HG03196 (cell line): ENCODE measurements around the gene RAMP2.
"Not testable (repeated sequence)": the region's sequence is repeated elsewhere in the genome, so short reads cannot be mapped to it uniquely, and the experiment has no call there.

Experiments used
- ATAC-seq: cut with Tn5 transposase; IDR thresholded peaks from one replicate; pipeline ENCODE4 v1.9.1; 2021; ENCODE audit not compliant: unreplicated experiment

The RAMP2 gene, protein sequence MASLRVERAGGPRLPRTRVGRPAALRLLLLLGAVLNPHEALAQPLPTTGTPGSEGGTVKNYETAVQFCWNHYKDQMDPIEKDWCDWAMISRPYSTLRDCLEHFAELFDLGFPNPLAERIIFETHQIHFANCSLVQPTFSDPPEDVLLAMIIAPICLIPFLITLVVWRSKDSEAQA

DNA sequence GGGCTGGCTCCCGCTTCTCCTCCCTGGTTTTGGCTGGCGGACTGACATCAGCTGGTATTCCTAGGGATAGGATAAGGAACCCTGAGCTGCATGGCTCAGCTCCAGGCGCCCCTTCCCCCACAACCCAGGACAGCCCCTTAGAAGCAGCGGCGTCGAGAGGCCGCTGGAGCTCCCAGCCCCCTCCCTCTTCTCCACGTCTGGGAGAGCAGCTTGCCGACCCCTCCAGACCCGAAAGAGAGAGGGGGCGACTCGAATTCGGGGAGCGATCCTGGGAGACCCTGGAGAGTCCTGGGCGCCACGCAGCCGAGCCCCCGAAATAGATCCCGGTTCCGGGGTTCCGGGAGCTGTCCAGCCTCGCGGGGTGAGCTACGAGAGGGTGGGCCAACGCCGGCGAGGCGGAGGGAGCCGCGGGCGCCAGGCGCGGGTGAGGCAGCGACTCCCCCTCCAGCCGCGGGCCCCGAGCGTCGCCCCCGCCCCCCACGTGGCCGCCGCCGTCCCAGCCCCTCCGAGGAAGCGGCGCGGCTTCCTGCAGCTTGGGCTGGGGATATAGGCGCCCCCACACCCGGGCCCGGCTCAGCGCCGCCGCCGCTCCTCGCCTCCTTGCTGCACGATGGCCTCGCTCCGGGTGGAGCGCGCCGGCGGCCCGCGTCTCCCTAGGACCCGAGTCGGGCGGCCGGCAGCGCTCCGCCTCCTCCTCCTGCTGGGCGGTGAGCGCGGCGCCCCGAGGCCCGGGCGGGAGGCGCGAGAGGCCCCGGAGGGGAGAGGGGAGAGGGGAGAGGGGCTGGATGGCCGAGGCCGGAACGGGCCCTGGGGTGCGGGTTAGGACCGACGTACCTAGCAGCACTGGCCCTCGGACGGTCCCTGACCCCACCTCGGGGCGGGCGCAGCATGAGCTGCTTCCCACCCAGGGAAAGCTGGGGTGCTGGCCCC is at the start of gene RAMP2:
Gene RAMP2, plus strand, starts transcription at position 576 of the 930 bp plus-strand sequence. Its CDS starts 35 bp downstream, at position 611.
- ATAC-seq = no peak

DNA sequence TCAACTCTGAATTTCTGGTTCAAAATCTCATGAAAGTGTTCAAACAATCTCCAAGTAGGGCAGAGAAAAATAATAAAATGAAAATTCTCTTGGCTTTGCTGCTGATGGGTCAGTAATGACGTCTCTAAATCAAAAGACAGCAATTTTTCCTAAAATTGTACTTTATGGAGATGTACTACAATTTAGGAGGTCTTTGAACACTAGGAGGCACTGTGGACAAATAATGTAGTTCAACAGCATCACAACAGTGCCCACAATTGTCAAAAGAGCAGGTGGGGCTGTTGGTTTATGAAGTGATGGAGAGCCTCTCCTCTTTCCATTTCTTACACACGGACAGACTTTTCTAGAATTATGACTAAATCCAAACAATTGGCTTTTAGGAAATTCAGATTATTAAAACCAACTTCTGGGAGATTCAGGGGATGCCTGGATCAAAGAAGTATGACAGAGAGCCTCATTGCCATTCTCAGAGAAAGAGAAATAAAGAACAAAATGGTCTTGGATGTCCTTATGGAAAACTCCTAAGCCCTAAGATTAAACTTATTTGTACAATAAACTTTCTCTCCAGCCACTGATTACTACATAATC is 39.9 kb upstream of the RAMP2 start:
- ATAC-seq = no peak

DNA sequence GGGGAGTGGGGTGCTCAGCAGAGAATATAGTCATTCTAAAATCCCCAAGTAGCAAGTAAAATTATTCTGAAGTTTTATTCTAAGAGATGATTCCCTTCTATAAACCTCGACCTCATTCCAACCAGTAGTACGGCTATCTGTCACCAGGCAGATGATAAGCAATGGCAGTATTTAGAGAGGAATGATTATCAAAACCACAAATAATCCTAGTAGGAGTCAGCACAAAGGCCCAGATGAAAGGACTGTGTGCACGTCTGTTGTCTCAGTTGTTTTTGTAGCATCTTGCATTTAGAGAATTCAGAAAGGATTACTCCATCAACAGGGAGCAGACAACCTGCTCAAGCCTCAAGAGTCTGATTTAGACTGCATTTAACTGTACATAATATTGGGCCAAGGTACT is 37.4 kb upstream of the RAMP2 start:
- no peak for ATAC-seq

DNA sequence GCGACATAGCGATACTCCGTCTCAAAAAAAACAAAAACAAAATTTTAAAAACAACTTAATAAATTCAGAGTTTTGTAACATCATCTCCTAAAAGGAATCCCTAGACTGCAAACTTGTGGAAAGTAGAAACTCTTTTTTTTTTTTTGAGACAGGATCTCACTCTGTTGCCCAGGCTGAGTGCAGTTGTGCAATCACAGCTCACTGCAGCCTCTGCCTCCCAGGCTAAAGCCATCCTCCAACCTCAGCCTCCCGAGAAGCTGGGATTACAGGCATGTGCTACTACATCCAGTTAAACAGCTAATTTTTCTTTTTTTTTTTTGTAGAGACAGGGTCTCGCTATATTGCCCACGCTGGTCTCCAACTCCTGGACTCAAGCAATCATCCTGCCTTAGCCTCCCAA is 35.9 kb upstream of the RAMP2 start:
- ATAC-seq = no peak

DNA sequence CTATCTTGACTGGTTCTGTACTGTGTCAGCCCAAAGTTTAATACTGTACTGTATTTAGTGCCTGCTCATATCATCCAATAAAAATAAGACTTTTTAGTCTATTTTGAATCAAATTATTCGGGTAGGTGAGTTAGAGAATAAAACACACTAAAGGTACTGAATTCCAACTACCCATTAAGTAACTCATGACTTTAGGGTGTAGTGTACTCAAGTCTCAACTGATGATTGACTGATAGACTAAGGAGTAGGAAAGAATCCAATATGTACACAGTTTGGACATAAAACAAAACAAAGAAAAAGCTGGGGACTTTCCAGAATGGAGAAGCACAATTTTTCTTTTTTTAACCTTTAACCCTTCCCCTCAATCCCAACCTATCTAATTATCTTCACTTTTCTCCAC is 20.3 kb upstream of the RAMP2 start:
- ATAC-seq = no peak

DNA sequence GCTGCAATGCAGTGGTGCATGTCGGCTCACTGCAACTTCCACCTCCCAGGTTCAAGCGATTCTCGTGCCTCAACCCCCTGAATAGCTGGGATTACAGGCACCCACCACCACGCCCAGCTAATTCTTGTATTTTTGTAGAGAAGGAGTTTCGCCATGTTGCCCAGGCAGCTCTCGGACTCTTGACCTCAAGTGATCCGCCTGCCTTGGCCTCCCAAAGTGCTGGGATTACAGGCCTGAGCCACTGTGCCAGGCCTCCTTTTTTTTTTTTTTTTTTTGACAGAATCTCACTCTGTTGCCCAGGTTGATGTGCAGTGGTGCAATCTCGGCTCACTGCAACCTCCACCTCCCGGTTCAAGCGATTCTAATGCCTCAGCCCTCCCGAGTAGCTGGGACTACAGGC is 18.1 kb upstream of the RAMP2 start:
- ATAC-seq = not testable (repeated sequence)

DNA sequence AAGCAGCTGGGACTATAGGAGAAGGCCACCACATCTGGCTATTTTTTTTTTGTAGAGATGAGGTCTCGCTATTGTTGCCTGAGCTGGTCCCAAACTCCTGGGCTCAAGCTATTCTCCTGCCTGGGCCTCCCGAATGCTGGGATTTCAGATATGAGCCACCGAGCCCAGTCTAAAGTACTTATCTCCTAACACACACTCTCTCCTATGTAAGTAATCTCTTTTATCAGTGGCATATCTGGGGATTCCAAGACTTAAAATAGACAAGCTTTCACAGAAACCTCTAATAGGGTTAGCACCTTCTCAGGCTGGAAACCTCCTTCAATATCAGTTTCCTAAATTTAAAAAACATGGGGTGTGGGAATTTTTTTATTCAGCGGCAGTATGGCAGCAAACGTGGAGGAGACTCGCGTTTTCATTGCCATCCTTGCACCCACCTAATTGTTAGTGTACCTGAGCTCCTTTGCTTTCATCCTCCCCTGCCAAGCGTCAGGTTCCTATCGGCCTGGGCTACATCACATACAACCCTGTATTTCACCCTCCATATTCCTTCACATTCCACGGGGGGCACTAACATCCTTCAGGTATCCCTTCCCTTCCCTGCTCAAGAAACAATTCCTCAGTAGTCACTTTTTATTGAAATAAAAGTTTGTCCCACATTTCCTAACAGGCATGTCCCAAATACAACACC is 17.3 kb upstream of the RAMP2 start:
- ATAC-seq = no peak

DNA sequence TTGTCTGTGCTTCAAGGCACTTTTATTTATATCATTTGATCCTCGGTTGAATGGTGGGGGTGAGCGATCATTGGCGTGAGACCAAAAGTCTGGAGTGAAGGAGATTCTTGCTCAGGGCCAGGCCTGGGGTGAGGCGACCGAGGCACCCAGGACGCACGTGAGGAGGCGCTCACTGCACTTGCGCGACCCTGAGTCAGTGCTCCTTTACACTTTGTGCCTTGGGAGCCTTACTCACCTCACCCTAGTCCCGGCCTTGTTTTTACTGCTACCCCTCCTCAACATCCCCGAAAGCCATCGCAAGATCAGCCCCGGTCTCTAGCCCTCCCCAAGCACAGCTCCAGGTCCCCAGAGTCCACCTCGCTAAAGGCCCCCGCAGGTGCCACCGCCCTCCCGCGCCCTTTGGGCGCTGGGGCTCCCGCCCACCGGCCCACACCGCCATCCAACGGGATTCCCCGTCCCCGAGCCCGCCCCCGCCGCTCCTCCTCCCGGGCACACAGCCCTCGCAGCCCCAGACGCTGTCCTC is 16.7 kb upstream of the RAMP2 start:
- peak; percentile 42 for ATAC-seq

DNA sequence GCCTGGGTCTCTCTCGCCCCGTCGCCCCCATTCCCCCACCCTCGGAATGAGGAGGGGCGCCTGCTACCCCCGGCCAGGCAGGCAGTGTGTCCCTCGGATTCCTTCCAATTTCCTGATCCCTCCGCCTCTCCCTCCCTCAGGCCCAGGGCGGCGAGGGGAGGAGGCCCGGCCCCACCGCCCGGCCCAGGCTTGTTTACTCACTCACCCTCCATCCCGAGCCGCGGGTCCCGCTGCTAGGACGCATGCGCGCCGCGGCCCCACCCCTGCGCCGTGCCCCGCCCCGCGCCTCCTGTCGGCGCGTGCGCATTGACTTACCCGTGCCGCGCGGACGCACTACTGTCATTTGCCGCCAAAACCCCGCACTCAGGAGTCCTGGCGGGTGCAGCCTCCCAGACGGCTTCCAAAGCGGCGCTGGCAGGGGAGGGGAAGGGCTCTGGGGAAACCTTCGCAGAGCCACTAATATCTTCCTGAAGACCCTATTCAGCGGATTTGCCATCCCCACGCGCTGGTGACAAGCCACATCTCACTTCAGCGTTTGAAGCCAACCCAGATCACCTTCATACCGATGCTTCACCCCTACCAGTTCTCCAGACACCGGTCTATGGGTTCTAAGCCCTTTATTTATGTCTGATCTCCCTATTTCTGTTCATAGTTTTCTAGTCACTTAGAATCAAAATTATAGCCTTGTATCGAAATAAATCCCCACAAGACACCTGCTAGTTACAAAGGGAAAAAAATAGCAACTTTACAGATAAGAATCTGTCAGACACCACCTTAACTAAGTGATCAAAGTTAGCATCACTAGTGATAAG is 16.0 kb upstream of the RAMP2 start, which contains the start of gene EZH1:
Gene EZH1, minus strand, starts transcription at position 235 of the 812 bp plus-strand sequence. CDS start 16,099 bp downstream, outside the sequence.
- ATAC-seq = peak; percentile 73

DNA sequence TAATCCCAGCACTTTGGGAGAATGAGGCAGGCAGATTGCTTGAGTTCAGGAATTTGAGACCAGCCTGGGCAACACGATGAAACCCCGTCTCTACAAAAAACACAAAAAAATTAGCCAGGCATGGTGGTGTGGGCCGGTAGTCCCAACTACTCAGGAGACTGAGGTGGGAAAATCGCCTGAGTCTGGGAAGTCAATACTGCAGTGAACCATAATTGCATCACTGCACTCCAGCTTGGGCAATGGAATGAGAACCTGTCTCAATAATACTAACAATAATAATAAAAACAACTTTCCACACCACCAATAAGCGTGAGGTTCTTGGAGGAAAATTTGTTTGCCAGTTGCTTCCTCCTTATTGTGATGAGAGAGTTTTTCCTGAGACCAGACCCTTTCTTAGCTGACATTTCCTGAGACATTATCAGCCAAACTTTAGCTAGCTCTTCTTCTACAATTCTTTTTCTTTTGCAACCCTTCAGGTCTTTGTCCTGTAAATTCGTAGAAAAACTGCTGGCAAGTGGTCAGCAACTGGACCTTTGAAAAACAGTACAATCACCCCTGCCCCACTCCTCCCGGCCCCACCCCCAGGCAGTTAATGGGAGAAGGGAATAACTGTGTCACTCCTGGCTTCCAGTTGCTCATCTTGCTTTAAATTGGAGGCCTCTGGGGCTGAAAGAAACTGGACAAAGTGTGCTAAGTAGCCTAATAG is 12.7 kb upstream of the RAMP2 start:
- no peak for ATAC-seq

DNA sequence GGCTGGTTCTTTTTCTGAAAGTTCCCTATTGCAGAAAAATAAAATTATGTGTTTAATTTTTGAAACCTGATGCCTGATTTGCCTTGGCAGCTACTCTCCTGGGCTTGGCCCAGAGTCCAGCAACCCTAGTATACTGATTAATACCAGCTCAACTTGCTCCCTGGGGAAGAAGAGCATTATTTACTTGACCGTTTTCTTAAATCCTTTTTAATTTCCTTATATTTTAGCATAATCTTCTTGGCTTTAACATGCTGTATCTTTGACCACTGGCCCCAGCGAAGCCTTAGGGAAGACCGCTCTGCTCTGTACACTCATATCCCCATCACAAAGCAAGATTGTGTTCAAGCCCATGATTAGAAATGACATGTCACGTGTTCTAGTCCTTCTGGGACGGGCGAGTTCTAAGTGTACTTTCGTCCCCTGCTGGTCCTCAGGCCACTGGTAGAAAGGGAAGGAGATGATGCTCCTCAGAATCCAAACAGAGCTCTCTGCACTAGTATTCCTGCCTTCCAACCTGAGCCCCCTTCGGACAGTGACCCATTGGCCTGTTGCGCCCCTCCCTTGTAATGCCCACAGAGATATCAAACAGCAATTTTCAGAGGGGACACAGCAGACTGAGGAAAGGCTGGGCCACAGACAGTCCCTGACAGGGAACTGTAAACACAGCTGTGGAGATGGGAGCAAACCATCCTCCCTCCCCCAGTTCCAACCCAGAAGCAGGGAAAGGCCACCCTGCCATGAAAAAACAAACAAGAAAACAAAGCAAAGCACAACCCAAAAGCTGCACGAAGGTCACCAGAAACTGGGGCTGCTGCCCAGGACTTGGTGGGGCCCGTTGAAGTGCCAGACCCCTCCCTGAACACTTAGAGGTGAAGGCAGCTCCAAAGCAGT is 11.9 kb upstream of the RAMP2 start:
- no peak for ATAC-seq

DNA sequence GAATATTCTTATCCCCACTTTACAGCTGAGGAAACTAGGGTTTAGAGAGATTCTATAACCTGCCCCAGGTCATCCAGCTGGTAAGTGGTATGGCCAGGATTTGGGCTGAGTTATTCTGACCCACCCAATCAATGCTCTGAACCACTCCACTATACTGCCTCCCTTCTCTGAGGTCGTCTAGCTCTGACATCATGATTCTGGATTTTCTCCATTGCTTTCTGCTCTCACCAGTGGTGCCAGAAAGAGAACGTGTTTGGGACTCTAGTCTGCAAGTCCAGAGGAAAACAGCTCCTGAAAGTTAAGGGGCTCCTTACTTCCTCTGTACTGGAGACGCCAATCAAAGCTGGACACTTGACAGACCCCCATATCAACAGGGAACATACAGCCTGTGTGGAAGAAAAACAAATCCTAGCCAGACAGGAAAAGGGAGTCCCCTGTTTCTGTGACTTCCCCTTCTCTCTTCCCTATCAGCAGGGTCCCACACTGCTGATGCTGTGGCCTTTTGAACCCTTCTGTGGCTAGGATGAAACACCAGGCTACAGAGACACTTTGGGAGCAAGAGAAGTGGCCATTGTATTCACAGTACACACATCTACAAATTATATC is 10.2 kb upstream of the RAMP2 start:
- ATAC-seq = no peak

DNA sequence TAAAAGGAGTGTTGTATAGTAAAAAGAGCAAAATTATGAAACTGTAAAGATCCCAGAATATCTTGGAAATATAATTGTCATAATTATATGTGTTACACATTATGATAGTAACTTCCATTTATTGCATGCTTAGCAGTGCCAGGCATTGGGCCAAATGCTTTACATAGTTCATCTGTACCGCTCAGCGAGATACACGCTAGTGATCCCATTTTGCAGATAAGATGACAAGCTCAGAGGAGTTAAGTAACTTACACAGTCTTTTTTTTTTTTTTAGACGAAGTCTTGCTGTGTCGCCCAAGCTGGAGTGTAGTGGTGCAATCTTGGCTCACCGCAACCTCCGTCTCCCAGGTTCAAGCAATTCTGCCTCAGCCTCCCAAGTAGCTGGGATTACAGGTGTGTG is 9.4 kb upstream of the RAMP2 start:
- no peak for ATAC-seq

DNA sequence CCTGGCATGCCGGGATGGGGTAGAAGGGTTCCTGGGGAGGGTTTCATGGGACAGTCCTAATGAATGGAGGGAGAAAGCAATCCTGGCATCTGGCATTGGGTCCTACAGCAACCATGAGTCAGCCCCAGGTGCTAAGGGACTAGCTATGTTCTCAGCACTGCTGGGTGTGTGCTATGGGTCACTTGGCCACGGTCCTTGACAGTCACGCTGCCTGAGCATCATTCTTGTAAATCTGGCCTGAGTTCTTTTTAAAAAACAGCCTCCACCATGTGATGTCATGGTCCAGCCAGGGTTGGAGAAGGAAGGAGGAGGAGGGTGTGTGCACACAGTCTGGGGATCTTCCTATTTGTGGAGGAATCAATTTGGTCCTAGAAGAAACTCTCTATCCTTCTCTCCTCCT is 6.2 kb upstream of the RAMP2 start:
- ATAC-seq = no peak

DNA sequence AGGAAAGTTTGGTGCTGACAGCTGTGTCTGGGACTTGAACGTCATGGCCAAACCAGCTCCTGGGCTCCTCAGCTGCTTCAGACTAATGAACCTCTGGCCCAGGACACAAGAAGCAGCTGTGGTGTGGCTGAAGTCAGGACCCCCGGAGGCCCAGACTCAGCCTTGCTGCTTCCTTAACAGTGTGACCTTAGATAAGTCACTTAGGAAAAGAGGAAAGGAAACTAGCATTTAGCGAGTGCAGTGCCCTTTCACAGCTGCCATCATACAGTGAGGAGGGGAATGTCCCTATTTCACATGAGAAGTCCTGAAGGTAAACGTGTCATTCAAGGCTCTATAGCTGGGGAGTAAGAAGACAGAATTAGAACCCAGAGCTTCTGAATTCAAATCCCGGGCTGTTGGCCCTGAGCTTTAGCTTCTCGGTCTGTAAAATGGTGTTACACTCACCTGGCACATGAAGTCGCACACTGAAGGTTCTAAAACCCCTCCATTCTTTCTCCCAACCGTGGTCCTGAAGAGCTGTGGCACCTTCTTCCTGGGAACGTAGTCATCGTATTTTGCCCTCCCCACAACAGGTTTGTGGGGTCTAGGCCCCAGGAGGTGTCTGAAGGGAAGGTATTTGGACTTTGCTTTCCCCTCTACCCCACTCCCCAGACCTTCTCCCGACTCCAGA is 910 bp upstream of the RAMP2 start:
- ATAC-seq = no peak

DNA sequence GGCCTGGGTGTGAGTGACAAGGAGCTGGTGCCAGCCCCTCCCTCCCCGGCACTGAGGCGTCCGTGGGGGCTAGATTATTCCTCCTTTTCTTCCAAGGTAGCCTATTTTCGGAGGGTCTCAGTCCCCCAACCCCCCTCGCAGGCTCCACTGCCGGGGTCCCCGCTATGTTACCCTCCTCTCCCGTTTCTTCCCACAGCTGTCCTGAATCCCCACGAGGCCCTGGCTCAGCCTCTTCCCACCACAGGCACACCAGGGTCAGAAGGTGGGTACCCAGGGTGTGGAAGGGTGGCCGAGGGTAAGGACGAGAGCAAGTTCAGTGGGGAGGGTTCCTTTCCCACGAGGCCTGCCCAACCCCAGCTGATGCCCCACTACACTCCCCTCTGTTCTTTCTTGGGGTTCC is 611 bp downstream of the RAMP2 start:
- no peak for ATAC-seq

DNA sequence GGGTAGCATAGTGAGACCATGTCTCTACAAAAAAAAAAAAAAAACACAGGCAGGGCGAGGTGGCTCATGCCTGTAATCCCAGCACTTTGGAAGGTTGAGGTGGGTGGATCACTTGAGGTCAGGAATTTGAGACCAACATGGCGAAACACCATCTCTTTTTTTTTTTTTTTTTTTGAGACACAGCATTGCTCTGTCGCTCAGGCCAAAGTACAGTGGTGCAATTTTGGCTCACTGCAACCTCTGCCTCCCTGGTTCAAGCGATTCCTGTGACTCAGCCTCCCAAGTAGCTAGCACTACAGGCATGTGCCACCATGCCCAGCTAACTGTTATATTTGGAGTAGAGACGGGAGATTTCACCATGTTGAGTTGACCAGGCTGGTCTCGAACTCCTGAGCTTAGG is 5.1 kb downstream of the RAMP2 start:
- ATAC-seq = no peak

DNA sequence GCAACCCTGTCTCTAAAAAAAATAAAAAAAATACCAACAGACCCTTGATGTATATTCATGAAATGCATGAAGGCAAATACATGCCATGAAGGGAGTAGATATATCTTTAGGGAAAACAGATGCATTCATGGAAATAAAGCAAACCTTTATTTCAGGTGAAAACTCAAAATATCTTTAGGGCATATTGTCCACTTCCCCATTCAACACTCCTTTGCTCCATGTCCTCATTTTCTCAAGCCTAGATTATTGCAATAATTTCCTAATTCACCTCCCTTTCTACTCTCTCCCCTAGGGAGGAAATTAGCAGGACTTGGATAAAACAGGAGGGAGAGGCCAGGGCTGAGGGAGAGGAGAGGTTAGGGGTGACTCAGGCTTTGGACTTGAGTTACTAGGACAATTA is 6.5 kb downstream of the RAMP2 start:
- ATAC-seq = no peak
